B cell (primary cell): Measurements from ENCODE around the gene USP2. TPM values are rescaled to one million over a fixed set of nuclear protein-coding genes. Genes with fewer than 3 reads are reported as not detected.
A peak's percentile ranks its signal among the peaks of the same experiment; 100 is the strongest.

Experiments used
- ATAC-seq: fragments of 200-7000 bp; cut with Tn5 transposase; one replicate; pipeline ENCODE4 v1.10.0; 2021; ENCODE audit warnings: low read depth, mild to moderate bottlenecking, moderate number of reproducible peaks, moderate library complexity
- CTCF ChIA-PET: fragments of 350-600 bp; sonication (Branson Sonifier 250); formaldehyde crosslinking; loops from one replicate; lab custom pipeline; 2021; ENCODE audit warnings: antibody characterized with exemption, inconsistent platforms; lab: Charles Lee
- POLR2A ChIA-PET: fragments of 350-600 bp; sonication (Branson Sonifier 250); formaldehyde crosslinking; loops from one replicate; lab custom pipeline; 2021; ENCODE audit warnings: antibody characterized with exemption; lab: Charles Lee
- DNase-seq: peaks from one replicate; pipeline ENCODE4 v3.0.0; 2013
- H2AFZ ChIP-seq: 2 replicates; pipeline ENCODE4 v1.6.1; 2012; ENCODE audit warnings: mild to moderate bottlenecking, low read depth, low read length; ENCODE audit not compliant: insufficient read depth, poor library complexity, severe bottlenecking
- H3K27ac ChIP-seq, 2 donors: 1 replicate in 1 of 2; 2 replicates in 1 of 2; pipeline ENCODE4 v1.5.1; 2012 to 2013; ENCODE audit warnings: low read length in 2 of 2, mild to moderate bottlenecking in 2 of 2, moderate library complexity in 1 of 2
- H3K27me3 ChIP-seq, 4 experiments: fragments of 200-600 bp in 1 of 4; sonication (generic) in 1 of 4; replicated peaks in 1 of 4; 1 replicate in 2 of 4; 2 replicates in 2 of 4; pipeline versions ENCODE4 v1.6.1 to v1.7.0; 2013 to 2016; ENCODE audit warnings: low read length in 3 of 4, mild to moderate bottlenecking in 2 of 4, mixed read lengths in 1 of 4, moderate library complexity in 1 of 4; ENCODE audit not compliant: insufficient read depth in 4 of 4, control insufficient read depth in 3 of 4; ENCODE audit errors: control extremely low read depth in 1 of 4
- H3K36me3 ChIP-seq, 2 experiments: replicated peaks in 1 of 2; 1 replicate in 1 of 2; 2 replicates in 1 of 2; pipeline versions ENCODE4 v1.6.1 to v1.7.1; 2013; ENCODE audit warnings: low read length in 1 of 2; ENCODE audit not compliant: insufficient read depth in 2 of 2, control insufficient read depth in 1 of 2; ENCODE audit errors: control extremely low read depth in 1 of 2, extremely low read depth in 1 of 2
- H3K4me1 ChIP-seq, 2 donors: fragments of 200-600 bp in 1 of 2; sonication (generic) in 1 of 2; 1 replicate in 1 of 2; 2 replicates in 1 of 2; pipeline versions ENCODE4 v1.5.1 to v1.6.1; 2013 to 2017; ENCODE audit warnings: low read length in 2 of 2; ENCODE audit not compliant: control insufficient read depth in 2 of 2, insufficient read depth in 2 of 2
- H3K4me2 ChIP-seq: replicated peaks from 2 replicates; pipeline ENCODE3; 2012; ENCODE audit warnings: mild to moderate bottlenecking, low read depth, low read length; ENCODE audit not compliant: poor library complexity, severe bottlenecking
- H3K4me3 ChIP-seq, 5 experiments: fragments of 200-600 bp in 1 of 5; sonication (generic) in 1 of 5; 1 replicate in 3 of 5; 2 replicates in 2 of 5; pipeline versions ENCODE4 v1.5.1 to v1.7.0; 2011 to 2016; ENCODE audit warnings: low read length in 4 of 5, mild to moderate bottlenecking in 4 of 5, low read depth in 2 of 5, control low read depth in 1 of 5, moderate library complexity in 1 of 5; ENCODE audit not compliant: insufficient read depth in 1 of 5; ENCODE audit errors: control extremely low read depth in 1 of 5, extremely low read depth in 1 of 5
- H3K79me2 ChIP-seq: fragments of 200-600 bp; sonication (generic); one replicate; pipeline ENCODE4 v1.6.0; 2016; ENCODE audit warnings: low read length; ENCODE audit not compliant: control insufficient read depth, insufficient read depth
- H3K9ac ChIP-seq: fragments of 200-600 bp; sonication (generic); 2 replicates; pipeline ENCODE4 v1.6.1; 2017; ENCODE audit warnings: mild to moderate bottlenecking, low read length, moderate library complexity
- H3K9me3 ChIP-seq, 3 donors: one replicate each; pipeline versions ENCODE4 v1.6.1 to v1.7.1; 2013; ENCODE audit warnings: low read length in 2 of 3; ENCODE audit not compliant: control insufficient read depth in 2 of 3, insufficient read depth in 1 of 3; ENCODE audit errors: control extremely low read depth in 1 of 3
- H4K20me1 ChIP-seq: 2 replicates; pipeline ENCODE4 v1.6.0; 2012; ENCODE audit warnings: mild to moderate bottlenecking, low read length; ENCODE audit not compliant: insufficient read depth, control insufficient read depth, poor library complexity, severe bottlenecking
- H3K27ac Mint-ChIP-seq: one replicate; pipeline ENCODE4 v1.8.0; 2021; ENCODE audit warnings: mixed read lengths
- H3K27me3 Mint-ChIP-seq: one replicate; pipeline ENCODE4 v1.8.0; 2021; ENCODE audit warnings: mixed read lengths
- H3K4me1 Mint-ChIP-seq: one replicate; pipeline ENCODE4 v1.8.0; 2021; ENCODE audit warnings: mixed read lengths
- H3K4me3 Mint-ChIP-seq: one replicate; pipeline ENCODE4 v1.8.0; 2021; ENCODE audit warnings: mixed read lengths
- H3K9me3 Mint-ChIP-seq: one replicate; pipeline ENCODE4 v1.8.0; 2022; ENCODE audit warnings: mixed read lengths; ENCODE audit not compliant: insufficient read depth
- EZH2 ChIP-seq: IDR thresholded peaks from 2 replicates; pipeline ENCODE4 v1.6.1; 2012; ENCODE audit warnings: borderline replicate concordance, low read depth, mild to moderate bottlenecking, moderate library complexity, low read length; ENCODE audit not compliant: insufficient read depth, poor library complexity, severe bottlenecking
- WGBS: methylation state at CpG from one replicate; pipeline ENCODE4 v1.1.5; 2013; ENCODE audit warnings: missing lambda C conversion rate; ENCODE audit not compliant: insufficient coverage; 5-methylcytosine and 5-hydroxymethylcytosine counted together
- intact Hi-C: fragments of 100-400 bp; cut with micrococcal nuclease; formaldehyde crosslinking; loops from one replicate; pipeline ENCODE4 v1.10.0; 2022
- polyA plus RNA-seq: library from polyadenylated mRNA; depleted of rRNA; stranded (reverse); fragments of >200 nt; gene quantifications from 2 replicates; pipeline ENCODE4 v1.2.3, GENCODE V29; 2012
- total RNA-seq, 2 donors: library from RNA; stranded (reverse); fragments of 120-200 nt in 1 of 2; gene quantifications; 1 replicate in 1 of 2; 2 replicates in 1 of 2; pipeline versions ENCODE4 v1.2.3 to v1.2.4, GENCODE V29; 2013 to 2022
- TF ChIP-seq, protein P1 (sequence below): fragments of 200-600 bp; IDR thresholded peaks from one replicate; pipeline ENCODE4 v1.8.0; 2022; ENCODE audit warnings: antibody characterized with exemption, mild to moderate bottlenecking

The USP2 gene
- total and polyA plus RNA-seq, 2 donors (not counting 1 experiment from before 2014, with no cell fraction given) = 0.09 TPM; not detected in 1

DNA sequence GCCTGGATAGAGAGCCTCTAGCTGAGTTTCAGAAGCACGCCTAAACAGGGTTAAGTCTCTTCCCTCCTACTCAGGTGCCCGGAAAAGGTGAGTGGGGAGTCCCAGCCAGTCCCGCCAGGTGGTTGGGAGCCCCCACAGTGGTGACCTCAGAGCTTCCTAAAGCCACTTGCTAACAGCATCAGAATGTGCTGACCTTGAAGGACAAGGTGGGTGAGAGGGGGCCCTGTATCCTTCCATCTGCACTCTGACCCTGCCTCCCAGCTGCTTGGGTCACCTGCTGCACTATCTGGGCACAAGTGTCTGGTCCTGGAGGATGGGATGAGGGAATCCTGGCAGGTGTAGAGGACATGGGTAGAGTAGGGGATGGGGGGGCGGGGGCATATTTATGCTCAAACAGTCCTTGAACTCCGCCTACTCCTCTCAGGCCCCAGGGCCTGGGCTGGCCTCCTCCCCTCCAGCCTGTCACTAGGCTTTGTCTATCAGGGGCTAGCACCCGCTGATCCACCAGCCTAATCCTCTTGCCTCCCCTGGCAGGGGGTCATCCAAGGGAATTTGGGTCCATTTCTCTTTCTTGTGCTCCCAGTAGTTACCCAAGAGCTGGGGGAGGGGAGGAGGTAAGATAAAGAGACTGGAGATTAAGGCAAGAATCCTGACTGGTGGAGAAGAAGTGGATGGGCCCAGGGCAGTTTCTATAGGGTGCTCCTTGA is 3.4 kb downstream of the USP2 start:
- no peak overlapping the region for H3K4me3 Mint-ChIP-seq
- no peak overlapping the region for H3K4me3 ChIP-seq
- 80% methylated on average over 1 of the region's 6 CpGs for WGBS
- CTCF ChIA-PET = interaction anchor here (6.5 kb wide), 1 partner anchor 21 kb away, joined by 61 read pairs; no protein-coding TSS in a partner anchor
- peaks cover 0 to 4% (median 0%) of the 10 kb centered on the region in 3 donors for H3K9me3 ChIP-seq
- no peak overlapping the region for H3K27ac ChIP-seq
- no peaks in the 10 kb centered on the region for H3K9me3 Mint-ChIP-seq
- POLR2A ChIA-PET = no interaction called here
- no peaks in the 10 kb centered on the region for H3K36me3 ChIP-seq
- TF ChIP-seq EZH2 = no peak
- TF ChIP-seq, protein P1, sequence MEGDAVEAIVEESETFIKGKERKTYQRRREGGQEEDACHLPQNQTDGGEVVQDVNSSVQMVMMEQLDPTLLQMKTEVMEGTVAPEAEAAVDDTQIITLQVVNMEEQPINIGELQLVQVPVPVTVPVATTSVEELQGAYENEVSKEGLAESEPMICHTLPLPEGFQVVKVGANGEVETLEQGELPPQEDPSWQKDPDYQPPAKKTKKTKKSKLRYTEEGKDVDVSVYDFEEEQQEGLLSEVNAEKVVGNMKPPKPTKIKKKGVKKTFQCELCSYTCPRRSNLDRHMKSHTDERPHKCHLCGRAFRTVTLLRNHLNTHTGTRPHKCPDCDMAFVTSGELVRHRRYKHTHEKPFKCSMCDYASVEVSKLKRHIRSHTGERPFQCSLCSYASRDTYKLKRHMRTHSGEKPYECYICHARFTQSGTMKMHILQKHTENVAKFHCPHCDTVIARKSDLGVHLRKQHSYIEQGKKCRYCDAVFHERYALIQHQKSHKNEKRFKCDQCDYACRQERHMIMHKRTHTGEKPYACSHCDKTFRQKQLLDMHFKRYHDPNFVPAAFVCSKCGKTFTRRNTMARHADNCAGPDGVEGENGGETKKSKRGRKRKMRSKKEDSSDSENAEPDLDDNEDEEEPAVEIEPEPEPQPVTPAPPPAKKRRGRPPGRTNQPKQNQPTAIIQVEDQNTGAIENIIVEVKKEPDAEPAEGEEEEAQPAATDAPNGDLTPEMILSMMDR = no peak
- H2AFZ ChIP-seq = no peak overlapping the region
- H3K4me1 ChIP-seq = peaks cover 12 to 17% of the 10 kb centered on the region in 2 donors
- H3K27me3 Mint-ChIP-seq = peaks cover 5% of the 10 kb centered on the region
- peaks cover 0 to 21% (median 8%) of the 10 kb centered on the region in 4 experiments for H3K27me3 ChIP-seq
- H3K27ac Mint-ChIP-seq = no peak overlapping the region
- DNase-seq = peak; percentile 10
- no peak overlapping the region for H3K9ac ChIP-seq
- ATAC-seq = no peak
- H3K79me2 ChIP-seq = no peaks in the 10 kb centered on the region
- H3K4me1 Mint-ChIP-seq = peaks cover 6% of the 10 kb centered on the region
- no peaks in the 10 kb centered on the region for H4K20me1 ChIP-seq
- H3K4me2 ChIP-seq = no peak overlapping the region
- intact Hi-C loops = no loop called here
